Measurements from ENCODE around the gene MRTFA. TPM values are rescaled to one million over a fixed set of nuclear protein-coding genes. Genes with fewer than 3 reads are reported as not detected.
A peak's percentile ranks its signal among the peaks of the same experiment; 100 is the strongest.
"Not testable (repeated sequence)": the region's sequence is repeated elsewhere in the genome, so short reads cannot be mapped to it uniquely, and the experiment has no call there.

The MRTFA gene
- total and polyA plus RNA-seq, 3 donors from 2014 or later, result 59.5 to 162 (median 158) TPM

DNA sequence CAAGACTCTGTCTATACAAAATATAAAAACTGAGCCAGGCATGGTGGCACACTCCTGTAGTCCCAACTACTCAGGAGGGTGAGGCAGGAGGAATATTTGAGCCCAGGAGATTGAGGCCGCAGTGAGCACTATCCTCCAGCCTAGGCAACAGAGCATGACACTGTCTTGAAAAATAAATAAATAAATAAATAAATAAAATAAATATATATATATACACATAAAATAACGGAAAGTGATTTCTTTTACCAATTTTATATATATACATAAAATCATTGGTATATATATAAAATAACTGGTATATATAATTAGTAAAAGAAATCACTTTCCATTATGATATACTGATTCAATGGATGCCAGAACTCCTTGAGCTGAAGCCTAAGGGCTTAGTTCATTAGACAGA, 91.8 kb downstream of the MRTFA start:
- no peaks in the 10 kb centered on the region for H3K9me3 ChIP-seq
- no peak for DNase-seq
- WGBS, 2 donors, result 90 to 95% methylated on average over 2 of the region's 2 CpGs
- no peak overlapping the region for H3K27ac ChIP-seq
- TF ChIP-seq, protein P1, sequence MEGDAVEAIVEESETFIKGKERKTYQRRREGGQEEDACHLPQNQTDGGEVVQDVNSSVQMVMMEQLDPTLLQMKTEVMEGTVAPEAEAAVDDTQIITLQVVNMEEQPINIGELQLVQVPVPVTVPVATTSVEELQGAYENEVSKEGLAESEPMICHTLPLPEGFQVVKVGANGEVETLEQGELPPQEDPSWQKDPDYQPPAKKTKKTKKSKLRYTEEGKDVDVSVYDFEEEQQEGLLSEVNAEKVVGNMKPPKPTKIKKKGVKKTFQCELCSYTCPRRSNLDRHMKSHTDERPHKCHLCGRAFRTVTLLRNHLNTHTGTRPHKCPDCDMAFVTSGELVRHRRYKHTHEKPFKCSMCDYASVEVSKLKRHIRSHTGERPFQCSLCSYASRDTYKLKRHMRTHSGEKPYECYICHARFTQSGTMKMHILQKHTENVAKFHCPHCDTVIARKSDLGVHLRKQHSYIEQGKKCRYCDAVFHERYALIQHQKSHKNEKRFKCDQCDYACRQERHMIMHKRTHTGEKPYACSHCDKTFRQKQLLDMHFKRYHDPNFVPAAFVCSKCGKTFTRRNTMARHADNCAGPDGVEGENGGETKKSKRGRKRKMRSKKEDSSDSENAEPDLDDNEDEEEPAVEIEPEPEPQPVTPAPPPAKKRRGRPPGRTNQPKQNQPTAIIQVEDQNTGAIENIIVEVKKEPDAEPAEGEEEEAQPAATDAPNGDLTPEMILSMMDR (IDR thresholded peaks at IDR 0.05), result no peak
- TF ChIP-seq POLR2A (IDR thresholded peaks at IDR 0.05), result no peak
- no peaks in the 10 kb centered on the region for H3K36me3 ChIP-seq (ENCODE audit: low read depth, missing control alignments)
- intact Hi-C loops (cut with DNase I; ENCODE audit: low total_unique reads), result no loop called here
- H3K4me1 ChIP-seq, result peaks cover 20% of the 10 kb centered on the region
- no peaks in the 10 kb centered on the region for H3K27me3 ChIP-seq
- H3K4me3 ChIP-seq, result no peak overlapping the region

DNA sequence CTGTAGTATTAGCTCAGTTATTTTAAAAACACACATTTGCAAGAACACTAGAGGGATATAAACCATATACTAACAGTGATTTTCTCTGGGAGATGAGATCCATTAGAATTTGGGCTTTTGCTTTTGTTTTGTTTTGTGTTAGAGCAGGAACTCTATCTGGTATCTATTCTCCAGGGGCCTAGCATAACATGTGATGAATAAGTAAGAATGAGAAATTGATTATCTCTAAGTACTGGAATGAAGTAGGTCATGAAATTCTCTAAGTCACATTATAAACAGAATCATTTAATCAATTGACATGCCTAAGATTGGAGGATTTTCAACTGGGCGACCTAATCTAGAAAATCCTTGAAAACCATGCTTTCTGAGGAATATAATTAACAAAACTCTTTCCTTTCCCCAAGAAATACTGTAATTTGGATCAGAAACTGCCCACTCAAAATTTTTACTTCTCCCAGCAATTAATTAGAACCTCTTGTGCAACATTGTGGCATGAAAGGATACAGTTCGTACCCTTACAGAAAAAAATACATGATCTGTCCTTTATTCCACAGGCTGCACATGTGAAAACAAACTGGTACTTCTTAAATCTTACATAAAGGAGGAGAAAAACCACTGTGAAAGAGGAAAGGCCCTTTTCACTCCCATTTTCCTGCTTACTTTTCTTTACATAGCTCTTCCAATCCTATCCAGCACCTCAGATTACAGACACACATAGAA, 93.5 kb downstream of the MRTFA start:
- 29 to 37% methylated on average over 2 of the region's 2 CpGs for WGBS, 2 donors
- Histone ChIP-seq H3K4me3 (no peak overlapping the region), H3K36me3 (ENCODE audit: low read depth, missing control alignments) (no peaks in the 10 kb centered on the region), H3K4me1 (peaks cover 24% of the 10 kb centered on the region), H3K27me3 (no peaks in the 10 kb centered on the region), H3K27ac (peak overlapping the region in 1 of 2 donors; percentile 55), H3K9me3 (no peaks in the 10 kb centered on the region)
- intact Hi-C loops (cut with DNase I; ENCODE audit: low total_unique reads), result no loop called here
- no peak for DNase-seq
- TF ChIP-seq, protein P1 (IDR thresholded peaks at IDR 0.05), result no peak
- TF ChIP-seq POLR2A (IDR thresholded peaks at IDR 0.05), result no peak

DNA sequence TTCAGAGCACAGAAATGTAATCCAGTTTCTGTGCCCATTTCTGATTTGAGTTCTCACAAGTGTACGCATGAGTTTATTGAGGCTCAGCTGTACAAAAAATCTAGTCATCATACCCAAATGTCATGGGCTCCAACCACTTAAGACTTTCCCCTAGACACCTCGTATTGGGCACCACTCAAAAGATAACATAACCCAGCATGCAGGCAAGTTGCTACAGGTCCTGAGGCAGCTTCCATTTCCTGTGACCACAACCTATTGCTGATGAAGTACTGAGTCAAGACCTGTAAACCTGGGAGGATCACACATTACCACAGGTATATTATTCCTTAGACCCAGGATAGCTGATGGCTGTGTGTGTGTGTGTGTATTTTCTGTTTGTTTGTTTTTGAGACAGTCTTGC, 95.2 kb downstream of the MRTFA start:
- no peaks in the 10 kb centered on the region for H3K9me3 ChIP-seq
- H3K4me3 ChIP-seq, result no peak overlapping the region
- H3K36me3 ChIP-seq (ENCODE audit: low read depth, missing control alignments), result no peaks in the 10 kb centered on the region
- no peak for TF ChIP-seq POLR2A (IDR thresholded peaks at IDR 0.05)
- TF ChIP-seq, protein P1 (IDR thresholded peaks at IDR 0.05), result no peak
- peaks cover 24% of the 10 kb centered on the region for H3K4me1 ChIP-seq
- H3K27ac ChIP-seq, result no peak overlapping the region
- intact Hi-C loops (cut with DNase I; ENCODE audit: low total_unique reads), result no loop called here
- H3K27me3 ChIP-seq, result no peaks in the 10 kb centered on the region
- WGBS, 2 donors, result 77 to 85% methylated on average over 2 of the region's 2 CpGs
- no peak for DNase-seq

DNA sequence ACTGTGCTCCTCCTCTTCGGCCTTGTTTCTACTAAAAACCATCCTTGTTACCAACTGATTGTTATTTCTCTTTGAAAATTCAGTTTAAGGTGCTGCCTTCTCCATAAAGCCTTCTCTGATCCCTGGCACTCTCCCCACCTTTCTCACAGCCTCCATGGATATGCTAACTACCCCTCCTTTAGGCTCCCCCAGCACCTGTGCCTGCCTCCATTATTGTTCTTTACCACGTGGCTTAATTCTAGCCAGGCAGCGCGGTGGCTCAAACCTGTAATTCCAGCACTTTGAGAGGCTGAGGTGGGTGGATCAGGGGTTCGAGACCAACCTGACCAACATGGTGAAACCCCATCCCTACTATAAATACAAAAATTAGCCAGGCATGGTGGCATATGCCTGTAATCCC, 96.3 kb downstream of the MRTFA start:
- Histone ChIP-seq H3K9me3 (no peaks in the 10 kb centered on the region), H3K4me3 (no peak overlapping the region), H3K4me1 (peaks cover 26% of the 10 kb centered on the region), H3K27me3 (no peaks in the 10 kb centered on the region), H3K27ac (no peak overlapping the region), H3K36me3 (ENCODE audit: low read depth, missing control alignments) (no peaks in the 10 kb centered on the region)
- intact Hi-C loops (cut with DNase I; ENCODE audit: low total_unique reads), result no loop called here
- DNase-seq, result no peak
- WGBS, 2 donors, result 90 to 97% methylated on average over 5 of the region's 5 CpGs
- no peak for TF ChIP-seq POLR2A (IDR thresholded peaks at IDR 0.05)
- TF ChIP-seq, protein P1 (IDR thresholded peaks at IDR 0.05), result no peak

DNA sequence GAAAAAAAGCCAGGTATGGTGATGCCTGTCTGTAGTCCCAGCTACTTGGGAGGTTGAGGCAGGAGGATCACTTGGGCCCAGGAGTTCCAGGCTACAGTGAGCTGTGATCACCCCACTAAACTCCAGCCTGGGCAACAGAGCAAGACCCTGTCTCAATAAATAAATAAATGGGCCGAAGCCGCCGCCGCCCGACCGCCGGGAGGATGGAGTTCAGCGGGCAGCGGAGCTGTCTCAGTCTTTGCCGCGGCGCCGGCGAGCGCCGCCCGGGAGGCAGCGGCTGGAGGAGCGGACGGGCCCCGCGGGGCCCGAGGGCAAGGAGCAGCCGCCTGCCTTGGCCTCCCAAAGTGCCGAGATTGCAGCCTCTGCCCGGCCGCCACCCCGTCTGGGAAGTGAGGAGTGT, 100.4 kb downstream of the MRTFA start:
- H3K9me3 ChIP-seq; DNase-seq; intact Hi-C loops (cut with DNase I; ENCODE audit: low total_unique reads); H3K36me3 ChIP-seq (ENCODE audit: low read depth, missing control alignments); H3K27ac ChIP-seq; H3K4me3 ChIP-seq; H3K27me3 ChIP-seq: not testable (repeated sequence)
- peaks cover 42% of the 10 kb centered on the region for H3K4me1 ChIP-seq
- WGBS, 2 donors, result 67% methylated on average over 19 of the region's 28 CpGs; no CpG with 5 or more reads in 1 of the 2 donors
